ENCODE data around the gene FAM221A. TPM values are rescaled to one million over a fixed set of nuclear protein-coding genes. Genes with fewer than 3 reads are reported as not detected.

Gene FAM221A
- total RNA-seq, 1 experiment from 2014 or later: 15.0 TPM

DNA sequence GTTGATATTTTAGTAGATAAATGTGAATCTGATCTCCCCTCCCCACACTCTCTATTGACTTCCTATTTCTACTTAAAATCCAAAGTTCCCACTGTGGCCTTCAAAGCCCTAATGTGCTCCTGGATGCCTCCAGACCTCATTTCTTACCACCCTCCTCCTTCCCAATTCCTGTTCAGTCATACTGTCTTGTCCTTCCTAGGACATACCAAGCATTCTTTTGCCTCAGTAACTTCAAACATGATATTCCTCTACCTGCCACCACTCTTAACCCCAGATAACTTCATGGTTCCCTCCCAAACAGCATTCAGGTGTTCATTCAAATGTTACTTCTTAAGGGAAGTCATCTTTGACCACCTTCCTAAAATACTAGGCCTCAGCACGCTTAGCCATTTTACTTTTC is 34.2 kb upstream of the FAM221A start:
- Histone ChIP-seq H3K79me2 (ENCODE audit: insufficient read depth, low read length) (no peaks in the 10 kb centered on the region), H2BK5ac (ENCODE audit: insufficient read length, low read length) (no peak overlapping the region), H3K4ac (ENCODE audit: low read depth, low read length) (no peak overlapping the region), H3K27ac (ENCODE audit: insufficient read length, low read depth, low read length) (no peak overlapping the region), H3K4me1 (ENCODE audit: insufficient read depth, low read length) (no peaks in the 10 kb centered on the region; the same call in 1 of the 2 replicates), H3K14ac (ENCODE audit: insufficient read depth, low read length) (no peak overlapping the region), H2BK120ac (ENCODE audit: low read depth, low read length, poor library complexity, severe bottlenecking) (no peak overlapping the region), H3K23ac (ENCODE audit: insufficient read length, low read depth, low read length) (no peak overlapping the region), H3K9ac (ENCODE audit: extremely low read depth, insufficient read length, low read length) (no peak overlapping the region), H2AFZ (ENCODE audit: low read length) (no peak overlapping the region), H3K4me2 (ENCODE audit: insufficient read depth, insufficient read length, low read length) (no peak overlapping the region), H3K18ac (ENCODE audit: insufficient read length, low read depth, low read length) (no peak overlapping the region), H3T11ph (ENCODE audit: low read length) (no peak overlapping the region), H2AK5ac (ENCODE audit: insufficient read length, low read length) (no peak overlapping the region), H4K20me1 (ENCODE audit: control insufficient read depth, insufficient read depth, insufficient read length) (no peaks in the 10 kb centered on the region), H2BK12ac (ENCODE audit: insufficient read length, low read depth, low read length) (no peak overlapping the region), H3K56ac (ENCODE audit: insufficient read length, low read depth, low read length) (no peak overlapping the region), H3K79me1 (ENCODE audit: insufficient read depth, low read depth, low read length, poor library complexity, severe bottlenecking) (no peaks in the 10 kb centered on the region), H2BK15ac (ENCODE audit: low read depth, low read length) (no peak overlapping the region), H3K23me2 (ENCODE audit: insufficient read length, low read depth, low read length, poor library complexity, severe bottlenecking) (no peaks in the 10 kb centered on the region), H4K8ac (replicated peaks; ENCODE audit: insufficient read length, low read depth, low read length) (no peak overlapping the region), H3K9me3 (ENCODE audit: control insufficient read depth, low read depth, low read length) (no peaks in the 10 kb centered on the region), H2BK20ac (ENCODE audit: low read depth, low read length, poor library complexity, severe bottlenecking) (no peak overlapping the region), H4K91ac (ENCODE audit: insufficient read length, low read depth, low read length) (no peak overlapping the region), H4K5ac (ENCODE audit: insufficient read length, low read depth, low read length) (no peak overlapping the region), H3K27me3 (ENCODE audit: insufficient read depth, low read length) (no peaks in the 10 kb centered on the region)
- Mint-ChIP-seq H3K27ac (no peak overlapping the region), H3K4me1 (peaks cover 4 to 6% of the 10 kb centered on the region in 2 experiments), H3K4me3 (no peak overlapping the region), H3K9me3 (no peaks in the 10 kb centered on the region), H3K27me3 (ENCODE audit: low read depth) (no peaks in the 10 kb centered on the region), H3K36me3 (ENCODE audit: insufficient read depth in 1 of 3, low read depth in 3 of 3) (no peaks in the 10 kb centered on the region)
- DNase-seq: no peak
- TF ChIP-seq, protein P1, sequence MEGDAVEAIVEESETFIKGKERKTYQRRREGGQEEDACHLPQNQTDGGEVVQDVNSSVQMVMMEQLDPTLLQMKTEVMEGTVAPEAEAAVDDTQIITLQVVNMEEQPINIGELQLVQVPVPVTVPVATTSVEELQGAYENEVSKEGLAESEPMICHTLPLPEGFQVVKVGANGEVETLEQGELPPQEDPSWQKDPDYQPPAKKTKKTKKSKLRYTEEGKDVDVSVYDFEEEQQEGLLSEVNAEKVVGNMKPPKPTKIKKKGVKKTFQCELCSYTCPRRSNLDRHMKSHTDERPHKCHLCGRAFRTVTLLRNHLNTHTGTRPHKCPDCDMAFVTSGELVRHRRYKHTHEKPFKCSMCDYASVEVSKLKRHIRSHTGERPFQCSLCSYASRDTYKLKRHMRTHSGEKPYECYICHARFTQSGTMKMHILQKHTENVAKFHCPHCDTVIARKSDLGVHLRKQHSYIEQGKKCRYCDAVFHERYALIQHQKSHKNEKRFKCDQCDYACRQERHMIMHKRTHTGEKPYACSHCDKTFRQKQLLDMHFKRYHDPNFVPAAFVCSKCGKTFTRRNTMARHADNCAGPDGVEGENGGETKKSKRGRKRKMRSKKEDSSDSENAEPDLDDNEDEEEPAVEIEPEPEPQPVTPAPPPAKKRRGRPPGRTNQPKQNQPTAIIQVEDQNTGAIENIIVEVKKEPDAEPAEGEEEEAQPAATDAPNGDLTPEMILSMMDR (conservative IDR thresholded peaks at IDR 0.05): no peak
- no CpG with 5 or more reads among the region's 1 CpG for WGBS (ENCODE audit: extremely low coverage, insufficient read length, low lambda C conversion rate)

Data from H9 (cell line).